NCI-H1436 treated with DMSO at 0.1 percent for 48 hours (cell line): ENCODE results near the gene ARPP21.
"Not testable (repeated sequence)": the region's sequence is repeated elsewhere in the genome, so short reads cannot be mapped to it uniquely, and the experiment has no call there.

Experiments
- DNase-seq: peaks from one replicate; lab custom pipeline; 2025; lab: John Stamatoyannopoulos, UW

Gene ARPP21

GRCh38 chr3:35639254-35640186 lies at the start of gene ARPP21:
TSS of gene ARPP21 (plus strand) at chr3:35639525. CDS start at chr3:35681752, 42,227 bp downstream.
- no peak for DNase-seq

DNA sequence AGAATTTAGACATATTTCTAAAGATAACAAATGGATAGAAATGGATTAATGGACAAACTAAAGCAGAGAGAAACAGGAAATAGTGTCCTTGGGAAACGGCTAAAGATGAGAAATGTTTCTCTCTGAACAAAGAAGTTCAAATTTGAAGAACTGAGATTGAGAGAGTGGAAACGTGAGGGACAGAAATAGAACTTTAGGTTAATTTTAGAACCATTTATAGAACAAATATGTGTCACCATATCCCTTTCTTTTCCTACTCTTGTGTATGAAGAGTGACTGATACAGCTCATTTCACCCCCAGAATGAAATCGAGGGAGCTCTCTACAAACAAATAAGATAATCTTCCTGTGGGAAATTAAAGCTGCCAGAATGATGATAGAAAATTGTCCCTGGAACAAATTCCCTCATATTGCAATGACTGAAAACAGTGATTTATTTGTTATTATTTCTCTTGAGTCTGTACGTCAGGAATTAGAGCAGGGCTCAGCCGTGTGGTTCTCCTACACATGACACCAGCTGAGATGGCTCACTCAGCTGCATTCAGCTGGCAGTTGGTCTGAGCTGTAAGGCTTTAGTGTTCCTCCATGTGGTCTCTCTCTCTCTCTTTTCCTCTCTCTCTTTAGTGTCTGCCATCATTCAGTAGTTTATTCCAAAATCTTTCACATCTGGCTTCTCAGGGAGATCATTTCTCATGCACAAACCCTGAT lies 46.6 kb upstream of the ARPP21 start:
- no peak for DNase-seq

- DNase-seq: no peak
Measured at GRCh38 chr3:35594739-35595138, 44.6 kb upstream of the ARPP21 start.

- no peak for DNase-seq
Measured at GRCh38 chr3:35596335-35596995, 42.9 kb upstream of the ARPP21 start.

DNA sequence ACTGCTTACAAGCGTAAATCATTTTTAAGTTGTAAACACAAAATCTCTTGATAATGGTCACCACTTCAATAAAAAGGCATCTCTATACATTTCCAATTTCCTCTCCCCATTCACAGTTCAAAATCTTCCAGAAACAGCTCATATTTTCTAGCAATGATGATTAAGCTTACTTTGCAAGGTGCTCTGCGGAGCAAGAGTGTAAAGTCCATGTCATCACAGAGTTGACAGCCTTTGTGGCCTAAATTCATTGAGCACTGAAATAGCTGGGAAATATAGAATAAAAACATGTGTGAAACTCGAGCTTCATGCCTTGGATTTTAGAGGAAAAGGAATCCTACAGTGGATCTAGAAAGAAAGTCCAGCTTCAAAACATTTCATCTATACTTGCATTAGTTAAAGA lies 41.8 kb upstream of the ARPP21 start:
- no peak for DNase-seq

GRCh38 chr3:35598804-35599203 lies 40.5 kb upstream of the ARPP21 start:
- DNase-seq: no peak

- DNase-seq: no peak
Measured at GRCh38 chr3:35601959-35602358, 37.4 kb upstream of the ARPP21 start.

GRCh38 chr3:35602395-35602936 lies 36.9 kb upstream of the ARPP21 start:
- no peak for DNase-seq

GRCh38 chr3:35616346-35616745 lies 23.0 kb upstream of the ARPP21 start:
- DNase-seq: no peak

DNA sequence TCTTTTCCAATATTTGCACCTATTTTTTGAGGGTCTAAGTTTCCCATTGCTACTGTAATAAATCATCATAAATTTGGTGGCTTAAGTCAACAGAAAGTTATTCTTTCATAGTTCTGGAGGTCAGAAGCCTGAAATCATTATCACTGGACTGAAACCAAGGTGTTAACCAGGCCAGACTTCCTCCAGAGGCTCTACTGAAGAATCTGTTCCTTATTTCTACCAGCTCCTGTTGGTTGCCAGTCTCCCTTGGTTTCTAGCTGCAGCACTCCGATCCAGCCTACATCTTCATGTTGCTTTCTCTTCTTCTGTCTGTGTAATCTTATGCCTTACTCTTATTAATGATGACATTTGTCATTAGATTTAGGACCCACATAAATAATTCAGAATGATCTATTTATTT lies 22.0 kb upstream of the ARPP21 start:
- no peak for DNase-seq

DNA sequence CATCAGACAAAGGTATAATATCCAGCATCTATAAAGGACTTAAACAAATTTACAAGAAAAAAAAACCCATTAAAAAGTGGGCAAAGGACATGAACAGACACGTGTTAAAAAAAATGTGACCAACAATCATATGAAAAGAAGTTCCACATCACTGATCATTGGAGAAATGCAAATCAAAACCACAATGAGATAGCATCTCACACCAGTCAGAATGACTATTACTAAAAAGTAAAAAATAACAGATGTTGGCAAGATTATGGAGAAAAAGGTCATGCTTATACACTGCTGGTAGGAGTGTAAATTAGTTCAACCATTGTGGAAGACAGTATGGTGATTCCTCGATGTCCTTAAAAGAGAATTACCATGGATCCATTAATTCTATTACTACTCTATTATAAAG lies 19.1 kb upstream of the ARPP21 start:
- not testable (repeated sequence) for DNase-seq

- DNase-seq: no peak
Measured at GRCh38 chr3:35624698-35625097, 14.6 kb upstream of the ARPP21 start.

GRCh38 chr3:35633332-35634124 lies 5.8 kb upstream of the ARPP21 start:
- no peak for DNase-seq

GRCh38 chr3:35635407-35635806 lies 3.9 kb upstream of the ARPP21 start:
- DNase-seq: no peak

GRCh38 chr3:35635926-35636683 lies 3.2 kb upstream of the ARPP21 start:
- DNase-seq: no peak

GRCh38 chr3:35638251-35638979 lies 910 bp upstream of the ARPP21 start:
- no peak for DNase-seq

GRCh38 chr3:35638980-35639253 lies 408 bp upstream of the ARPP21 start:
- DNase-seq: no peak

DNA sequence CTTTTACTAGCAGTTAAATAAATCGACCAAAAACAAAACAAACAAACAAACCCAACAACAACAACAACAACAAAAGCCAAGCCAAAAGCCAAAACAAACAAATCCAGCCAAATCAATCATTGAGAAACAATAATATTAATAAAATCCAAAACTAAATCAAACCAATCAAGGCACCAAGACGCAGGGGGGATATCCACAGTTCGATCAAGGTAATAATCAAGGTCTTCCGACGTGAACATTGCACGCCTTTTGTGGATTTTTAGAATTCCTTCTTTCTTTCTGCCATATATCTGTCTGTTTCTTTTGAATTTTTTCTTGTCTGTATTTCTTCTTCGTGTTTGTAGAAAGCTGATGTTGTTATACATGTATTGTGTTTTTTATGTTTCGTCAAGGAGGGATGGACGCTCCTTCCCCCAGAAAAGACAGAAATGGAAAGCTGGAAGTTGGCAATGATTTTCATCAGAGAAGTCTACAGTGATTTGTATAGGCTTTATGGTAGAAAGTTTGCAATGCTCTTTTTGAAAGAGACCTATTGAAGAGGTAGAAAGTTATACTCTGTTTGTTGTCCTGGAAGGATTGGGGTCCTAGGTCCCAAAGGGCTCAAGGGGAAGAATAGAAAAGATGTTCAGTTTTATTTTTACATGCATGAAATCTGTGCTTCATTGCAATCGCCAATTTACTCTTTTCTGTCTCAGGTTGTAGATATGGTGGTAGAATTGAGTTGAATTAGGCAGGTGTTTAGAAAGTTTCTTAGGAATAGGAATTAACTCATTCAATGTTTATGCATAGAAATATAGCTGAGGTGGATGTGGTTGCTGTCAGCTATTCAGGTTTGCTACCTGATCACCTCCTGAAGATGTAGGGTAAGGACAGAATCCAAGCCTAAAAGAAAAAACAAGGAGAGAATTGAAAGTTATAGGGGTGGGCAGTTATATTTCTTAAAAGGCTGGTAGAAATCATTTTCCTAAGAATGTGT lies 1.2 kb downstream of the ARPP21 start:
- no peak for DNase-seq

DNA sequence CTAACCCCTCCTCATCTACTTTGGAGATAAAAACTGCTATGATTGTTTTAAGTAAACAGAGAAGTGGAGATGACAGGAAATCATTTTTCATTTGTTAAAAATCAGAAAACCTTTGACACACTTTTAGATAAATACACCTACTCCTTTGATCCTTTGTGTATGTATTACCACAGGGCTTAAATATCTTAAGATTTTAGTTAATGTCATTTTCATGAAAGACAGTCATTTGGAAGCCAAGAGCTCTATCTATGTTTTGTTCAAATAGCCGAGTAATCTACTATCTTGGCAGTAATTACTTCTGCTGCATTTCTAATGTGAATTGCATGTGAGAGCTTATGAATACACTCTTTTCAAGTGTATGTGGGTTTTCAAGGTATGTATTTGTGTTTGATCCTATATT lies 2.0 kb downstream of the ARPP21 start:
- no peak for DNase-seq
